Panc1 (cell line): ENCODE data around the gene PCBD1.

ENCODE experiments used
- CTCF ChIP-seq: fragments of 450-650 bp; IDR thresholded peaks from 2 replicates; pipeline ENCODE4 v1.5.1; 2017; ENCODE audit warnings: mild to moderate bottlenecking
- TCF7L2 ChIP-seq: IDR thresholded peaks from 2 replicates; pipeline ENCODE4 v1.6.1; 2011; ENCODE audit warnings: mild to moderate bottlenecking, low read depth, low read length, inconsistent platforms
- TF ChIP-seq, protein P1 (sequence below), 2 experiments: IDR thresholded peaks; 2 replicates each; pipeline ENCODE4 v1.6.1; 2011 to 2012; ENCODE audit warnings: low read depth in 2 of 2, control low read depth in 1 of 2, low read length in 1 of 2, mild to moderate bottlenecking in 1 of 2, moderate library complexity in 1 of 2; ENCODE audit not compliant: insufficient read depth in 1 of 2

DNA sequence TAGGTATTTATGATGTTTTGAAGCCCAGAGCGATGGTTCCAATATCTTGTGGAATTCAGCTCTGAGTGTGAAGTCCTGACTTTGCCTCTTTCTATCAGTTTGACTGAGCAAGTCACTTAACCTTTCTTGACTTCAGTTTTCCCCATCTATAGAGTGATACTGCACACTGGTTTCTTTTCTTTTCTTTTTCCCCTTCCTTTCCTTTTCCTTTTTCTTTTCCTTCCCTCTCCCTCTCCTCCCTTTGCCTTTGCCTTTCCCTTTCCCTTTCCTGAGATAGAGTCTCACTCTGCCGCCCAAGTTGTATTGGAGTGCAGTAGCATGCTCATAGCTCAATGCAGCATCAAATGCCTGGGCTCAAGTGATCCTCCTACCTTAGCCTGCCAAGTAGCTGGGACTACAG, 52.0 kb downstream of the PCBD1 start:
- no peak for TF ChIP-seq CTCF
- no peak for TF ChIP-seq TCF7L2
- TF ChIP-seq, protein P1, sequence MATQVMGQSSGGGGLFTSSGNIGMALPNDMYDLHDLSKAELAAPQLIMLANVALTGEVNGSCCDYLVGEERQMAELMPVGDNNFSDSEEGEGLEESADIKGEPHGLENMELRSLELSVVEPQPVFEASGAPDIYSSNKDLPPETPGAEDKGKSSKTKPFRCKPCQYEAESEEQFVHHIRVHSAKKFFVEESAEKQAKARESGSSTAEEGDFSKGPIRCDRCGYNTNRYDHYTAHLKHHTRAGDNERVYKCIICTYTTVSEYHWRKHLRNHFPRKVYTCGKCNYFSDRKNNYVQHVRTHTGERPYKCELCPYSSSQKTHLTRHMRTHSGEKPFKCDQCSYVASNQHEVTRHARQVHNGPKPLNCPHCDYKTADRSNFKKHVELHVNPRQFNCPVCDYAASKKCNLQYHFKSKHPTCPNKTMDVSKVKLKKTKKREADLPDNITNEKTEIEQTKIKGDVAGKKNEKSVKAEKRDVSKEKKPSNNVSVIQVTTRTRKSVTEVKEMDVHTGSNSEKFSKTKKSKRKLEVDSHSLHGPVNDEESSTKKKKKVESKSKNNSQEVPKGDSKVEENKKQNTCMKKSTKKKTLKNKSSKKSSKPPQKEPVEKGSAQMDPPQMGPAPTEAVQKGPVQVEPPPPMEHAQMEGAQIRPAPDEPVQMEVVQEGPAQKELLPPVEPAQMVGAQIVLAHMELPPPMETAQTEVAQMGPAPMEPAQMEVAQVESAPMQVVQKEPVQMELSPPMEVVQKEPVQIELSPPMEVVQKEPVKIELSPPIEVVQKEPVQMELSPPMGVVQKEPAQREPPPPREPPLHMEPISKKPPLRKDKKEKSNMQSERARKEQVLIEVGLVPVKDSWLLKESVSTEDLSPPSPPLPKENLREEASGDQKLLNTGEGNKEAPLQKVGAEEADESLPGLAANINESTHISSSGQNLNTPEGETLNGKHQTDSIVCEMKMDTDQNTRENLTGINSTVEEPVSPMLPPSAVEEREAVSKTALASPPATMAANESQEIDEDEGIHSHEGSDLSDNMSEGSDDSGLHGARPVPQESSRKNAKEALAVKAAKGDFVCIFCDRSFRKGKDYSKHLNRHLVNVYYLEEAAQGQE (IDR thresholded peaks at IDR 0.05; ENCODE audit: insufficient read depth in 1 of 2, low read depth in 2 of 2, low read length in 1 of 2) = no peak
